Mesendoderm (in vitro differentiated cells): ENCODE data around the gene MCTP2.
"Not testable (repeated sequence)": the region's sequence is repeated elsewhere in the genome, so short reads cannot be mapped to it uniquely, and the experiment has no call there.

Source experiments
- DNase-seq: peaks from one replicate; pipeline ENCODE4 v3.0.0; 2013
- H2AK5ac ChIP-seq: 2 replicates; pipeline ENCODE4 v1.6.1; 2013; ENCODE audit warnings: low read length, inconsistent platforms
- H2BK120ac ChIP-seq: 2 replicates; pipeline ENCODE4 v1.6.1; 2013; ENCODE audit warnings: low read depth, mild to moderate bottlenecking, low read length, moderate library complexity, mixed read lengths
- H2BK15ac ChIP-seq: replicated peaks from 2 replicates; pipeline ENCODE4 v1.6.1; 2013; ENCODE audit warnings: low read depth, mild to moderate bottlenecking, moderate library complexity
- H2BK5ac ChIP-seq: 2 replicates; pipeline ENCODE4 v1.6.1; 2013; ENCODE audit warnings: low read length, inconsistent platforms
- H3K18ac ChIP-seq: 2 replicates; pipeline ENCODE4 v1.6.1; 2013; ENCODE audit warnings: mild to moderate bottlenecking, low read length, mixed read lengths
- H3K23ac ChIP-seq: one replicate; pipeline ENCODE4 v1.6.1; 2013; ENCODE audit warnings: low read length
- H3K27ac ChIP-seq: 2 replicates; pipeline ENCODE4 v1.5.1; 2013; ENCODE audit warnings: low read depth, mild to moderate bottlenecking, inconsistent platforms, low read length, moderate library complexity
- H3K27me3 ChIP-seq: 2 replicates; pipeline ENCODE4 v1.6.1; 2013; ENCODE audit warnings: low read length, control low read depth, mild to moderate bottlenecking, inconsistent platforms; ENCODE audit not compliant: insufficient read depth, poor library complexity
- H3K36me3 ChIP-seq: 2 replicates; pipeline ENCODE4 v1.6.1; 2013; ENCODE audit warnings: low read length, inconsistent platforms; ENCODE audit not compliant: control insufficient read depth, insufficient read depth
- H3K4ac ChIP-seq: one replicate; pipeline ENCODE4 v1.6.1; 2013; ENCODE audit warnings: low read depth, mild to moderate bottlenecking, low read length, moderate library complexity
- H3K4me1 ChIP-seq: 2 replicates; pipeline ENCODE4 v1.6.1; 2013; ENCODE audit warnings: low read depth, low read length, inconsistent platforms; ENCODE audit not compliant: control insufficient read depth
- H3K4me2 ChIP-seq: 2 replicates; pipeline ENCODE4 v1.6.1; 2013; ENCODE audit warnings: low read length
- H3K4me3 ChIP-seq: 2 replicates; pipeline ENCODE4 v1.5.1; 2013; ENCODE audit warnings: mild to moderate bottlenecking, low read length
- H3K56ac ChIP-seq: one replicate; pipeline ENCODE4 v1.6.1; 2013; ENCODE audit warnings: low read length
- H3K79me1 ChIP-seq: 2 replicates; pipeline ENCODE4 v1.6.1; 2013; ENCODE audit warnings: low read length, inconsistent platforms
- H3K79me2 ChIP-seq: 2 replicates; pipeline ENCODE4 v1.6.1; 2013; ENCODE audit warnings: mild to moderate bottlenecking, low read length; ENCODE audit not compliant: control insufficient read depth, insufficient read depth
- H3K9ac ChIP-seq: 2 replicates; pipeline ENCODE4 v1.6.1; 2013; ENCODE audit warnings: low read length, inconsistent platforms
- H4K5ac ChIP-seq: one replicate; pipeline ENCODE4 v1.6.1; 2013; ENCODE audit warnings: low read length
- H4K8ac ChIP-seq: one replicate; pipeline ENCODE4 v1.6.1; 2013; ENCODE audit warnings: low read depth, mild to moderate bottlenecking, control low read depth, low read length, moderate library complexity
- WGBS: extraction: QIAGEN DNeasy Blood & Tissue Kit; methylation state at CpG from one replicate; pipeline ENCODE4 v1.1.7; 2013; ENCODE audit warnings: low lambda C conversion rate, missing lambda C conversion rate; ENCODE audit not compliant: insufficient coverage; ENCODE audit errors: extremely low coverage; 5-methylcytosine and 5-hydroxymethylcytosine counted together

MCTP2 gene

GRCh38 chr15:94237903-94238302 lies 6.5 kb downstream of the MCTP2 start:
- H3K4me2 ChIP-seq, result no peak overlapping the region
- H4K8ac ChIP-seq, result no peak overlapping the region
- H3K36me3 ChIP-seq, result no peaks in the 10 kb centered on the region
- no peaks in the 10 kb centered on the region for H3K79me1 ChIP-seq
- no peak overlapping the region for H3K27ac ChIP-seq
- no peak overlapping the region for H3K9ac ChIP-seq
- no peak overlapping the region for H3K23ac ChIP-seq
- H4K5ac ChIP-seq, result no peak overlapping the region
- no peak overlapping the region for H2BK120ac ChIP-seq
- DNase-seq, result no peak
- H3K27me3 ChIP-seq, result no peaks in the 10 kb centered on the region
- H3K56ac ChIP-seq, result no peak overlapping the region
- no peak overlapping the region for H2AK5ac ChIP-seq
- no CpG with 5 or more reads among the region's 8 CpGs for WGBS
- no peak overlapping the region for H3K4ac ChIP-seq
- peak overlapping the region; percentile 28 for H3K18ac ChIP-seq
- no peak overlapping the region for H3K4me3 ChIP-seq
- H3K79me2 ChIP-seq, result no peaks in the 10 kb centered on the region
- no peak overlapping the region for H2BK5ac ChIP-seq
- H2BK15ac ChIP-seq, result no peak overlapping the region
- H3K4me1 ChIP-seq, result no peaks in the 10 kb centered on the region

DNA sequence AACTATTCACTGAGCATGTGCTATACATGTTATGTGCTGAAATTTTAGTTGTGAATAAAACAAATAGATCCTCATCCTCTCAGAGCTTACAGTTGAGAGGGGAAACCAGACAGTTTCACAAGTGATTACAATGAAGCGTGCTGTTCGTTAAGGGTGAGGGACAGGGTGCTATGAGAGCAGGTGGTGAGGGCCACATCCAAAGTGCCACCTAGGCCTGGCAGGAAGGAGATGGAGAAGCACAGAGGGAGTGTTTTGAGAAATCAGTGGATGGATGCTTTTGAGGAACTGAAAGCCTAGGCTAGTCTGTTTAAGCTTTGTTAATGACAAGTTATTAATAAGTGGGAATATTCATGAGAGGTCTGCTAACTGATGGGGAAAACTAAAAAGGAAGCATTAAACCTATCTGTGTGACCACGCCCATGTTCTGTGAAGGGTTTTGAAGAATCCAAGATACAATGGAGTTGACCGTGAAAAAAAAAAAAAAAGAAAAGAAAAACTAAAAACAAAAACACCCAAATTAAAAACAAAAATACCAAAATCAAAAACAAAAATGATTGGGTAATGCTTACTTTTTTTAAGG lies 7.3 kb downstream of the MCTP2 start:
- Histone ChIP-seq H2BK15ac (no peak overlapping the region), H4K8ac (no peak overlapping the region), H3K4me1 (no peaks in the 10 kb centered on the region), H2BK5ac (no peak overlapping the region), H4K5ac (no peak overlapping the region), H3K27me3 (no peaks in the 10 kb centered on the region), H3K36me3 (no peaks in the 10 kb centered on the region), H3K4me3 (no peak overlapping the region), H3K4ac (no peak overlapping the region), H3K18ac (no peak overlapping the region), H3K79me2 (no peaks in the 10 kb centered on the region), H3K56ac (no peak overlapping the region), H3K23ac (no peak overlapping the region), H3K4me2 (no peak overlapping the region), H2AK5ac (no peak overlapping the region), H3K79me1 (no peaks in the 10 kb centered on the region), H3K27ac (no peak overlapping the region), H3K9ac (no peak overlapping the region), H2BK120ac (no peak overlapping the region)
- WGBS, result no CpG with 5 or more reads among the region's 4 CpGs
- no peak for DNase-seq

DNA sequence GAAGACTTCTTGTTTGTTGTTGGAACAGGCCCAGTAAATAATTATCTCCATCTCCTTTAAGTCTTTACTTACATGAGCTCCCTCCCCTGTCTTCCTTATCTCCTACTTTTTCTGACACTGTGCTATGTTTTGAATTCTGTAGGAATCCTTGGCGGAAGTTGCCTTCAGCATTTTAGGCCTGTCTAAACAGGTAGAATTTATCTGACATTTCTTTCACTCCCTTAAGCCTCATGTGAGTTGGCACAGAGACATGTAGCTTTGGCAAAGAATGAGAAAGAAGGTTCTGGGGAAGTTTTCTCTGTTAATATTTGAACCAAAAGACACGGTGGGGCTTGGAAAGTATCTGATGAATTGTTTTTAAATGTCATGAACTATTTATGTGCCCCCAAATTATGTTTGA lies 8.1 kb downstream of the MCTP2 start:
- Histone ChIP-seq H3K18ac (no peak overlapping the region), H3K79me2 (no peaks in the 10 kb centered on the region), H3K4me1 (no peaks in the 10 kb centered on the region), H3K23ac (no peak overlapping the region), H3K4me3 (no peak overlapping the region), H2BK15ac (no peak overlapping the region), H3K56ac (no peak overlapping the region), H2BK5ac (no peak overlapping the region), H3K4ac (no peak overlapping the region), H3K79me1 (no peaks in the 10 kb centered on the region), H3K9ac (no peak overlapping the region), H3K36me3 (no peaks in the 10 kb centered on the region), H2AK5ac (no peak overlapping the region), H4K8ac (no peak overlapping the region), H3K27me3 (no peaks in the 10 kb centered on the region), H2BK120ac (no peak overlapping the region), H3K27ac (no peak overlapping the region), H3K4me2 (no peak overlapping the region), H4K5ac (no peak overlapping the region)
- no peak for DNase-seq
- no CpG with 5 or more reads among the region's 2 CpGs for WGBS

GRCh38 chr15:94240480-94240879 lies 9.1 kb downstream of the MCTP2 start:
- Histone ChIP-seq H2BK5ac (no peak overlapping the region), H3K27me3 (no peaks in the 10 kb centered on the region), H3K4me2 (no peak overlapping the region), H3K79me1 (no peaks in the 10 kb centered on the region), H2BK15ac (no peak overlapping the region), H3K18ac (no peak overlapping the region), H3K4me3 (no peak overlapping the region), H3K36me3 (no peaks in the 10 kb centered on the region), H2AK5ac (no peak overlapping the region), H3K56ac (no peak overlapping the region), H4K8ac (no peak overlapping the region), H3K79me2 (no peaks in the 10 kb centered on the region), H2BK120ac (no peak overlapping the region), H4K5ac (no peak overlapping the region), H3K27ac (no peak overlapping the region), H3K4me1 (no peaks in the 10 kb centered on the region), H3K23ac (no peak overlapping the region), H3K9ac (no peak overlapping the region), H3K4ac (no peak overlapping the region)
- no CpG with 5 or more reads among the region's 2 CpGs for WGBS
- peak; percentile 28 for DNase-seq

GRCh38 chr15:94242257-94242656 lies 10.9 kb downstream of the MCTP2 start:
- no peaks in the 10 kb centered on the region for H3K36me3 ChIP-seq
- H3K79me2 ChIP-seq, result no peaks in the 10 kb centered on the region
- H2BK5ac ChIP-seq, result no peak overlapping the region
- no peak overlapping the region for H3K4me2 ChIP-seq
- no peak overlapping the region for H2BK120ac ChIP-seq
- WGBS, result no CpG with 5 or more reads among the region's 2 CpGs
- no peaks in the 10 kb centered on the region for H3K4me1 ChIP-seq
- no peak overlapping the region for H3K9ac ChIP-seq
- no peak overlapping the region for H3K27ac ChIP-seq
- no peaks in the 10 kb centered on the region for H3K27me3 ChIP-seq
- H4K8ac ChIP-seq, result no peak overlapping the region
- no peak overlapping the region for H2BK15ac ChIP-seq
- H4K5ac ChIP-seq, result no peak overlapping the region
- no peaks in the 10 kb centered on the region for H3K79me1 ChIP-seq
- H3K56ac ChIP-seq, result no peak overlapping the region
- H3K4me3 ChIP-seq, result no peak overlapping the region
- no peak overlapping the region for H3K4ac ChIP-seq
- no peak overlapping the region for H3K18ac ChIP-seq
- H2AK5ac ChIP-seq, result no peak overlapping the region
- no peak overlapping the region for H3K23ac ChIP-seq
- DNase-seq, result no peak

DNA sequence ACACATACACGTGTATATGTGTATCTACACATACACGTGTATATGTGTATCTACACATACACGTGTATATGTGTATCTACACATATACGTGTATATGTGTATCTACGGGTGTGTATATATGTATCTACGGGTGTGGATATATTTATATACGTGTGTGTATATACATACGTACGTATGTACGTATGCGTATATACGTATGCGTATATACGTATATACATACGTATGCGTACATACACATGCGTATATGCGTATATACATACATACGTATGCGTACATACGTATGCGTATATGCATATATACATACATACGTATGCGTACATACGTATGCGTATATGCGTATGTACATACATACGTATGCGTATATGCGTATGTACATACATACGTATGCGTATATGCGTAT lies 11.6 kb downstream of the MCTP2 start:
- not testable (repeated sequence) for H3K79me2 ChIP-seq, H2BK5ac ChIP-seq, H2BK120ac ChIP-seq, H3K56ac ChIP-seq, H4K5ac ChIP-seq, H3K36me3 ChIP-seq, H3K4me2 ChIP-seq, H3K27me3 ChIP-seq, DNase-seq, H3K79me1 ChIP-seq, H4K8ac ChIP-seq, H3K18ac ChIP-seq, H2AK5ac ChIP-seq, H3K4me1 ChIP-seq, H3K9ac ChIP-seq, H3K27ac ChIP-seq, H3K4me3 ChIP-seq, H2BK15ac ChIP-seq, H3K4ac ChIP-seq, H3K23ac ChIP-seq
- WGBS, result 99% methylated on average over 7 of the region's 33 CpGs
